H1 (cell line): Measurements from ENCODE around the gene TENT4A. TPM values are rescaled to one million over a fixed set of nuclear protein-coding genes. Genes with fewer than 3 reads are reported as not detected.

Experiments
- CTCF ChIA-PET: fragments of 300-600 bp; sonication (Branson Sonifier 250); formaldehyde crosslinking; loops from one replicate; lab custom pipeline; 2021; ENCODE audit not compliant: partially characterized antibody; lab: Charles Lee
- POLR2A ChIA-PET: fragments of 300-600 bp; sonication (Branson Sonifier 250); formaldehyde crosslinking; loops from one replicate; lab custom pipeline; 2021; ENCODE audit warnings: inconsistent platforms; ENCODE audit not compliant: partially characterized antibody; lab: Charles Lee
- DNase-seq, 2 experiments: peaks; one replicate each; pipeline versions ENCODE4 v3.0.0 to v3.0.0-alpha.2; 2010 to 2022; ENCODE audit warnings: low spot score in 2 of 2, low read depth in 1 of 2, mixed read lengths in 1 of 2
- FAIRE-seq: peaks from 2 replicates; lab custom pipeline; 2011; peaks lifted over from hg19 to GRCh38; lab: Jason Lieb, UNC
- H2AFZ ChIP-seq: 2 replicates; pipeline ENCODE4 v1.8.1; 2012; ENCODE audit warnings: low read length, inconsistent platforms
- H2AK5ac ChIP-seq: 2 replicates; pipeline ENCODE4 v1.6.1; 2013; ENCODE audit warnings: low read depth, low read length
- H2BK120ac ChIP-seq: replicated peaks from 2 replicates; pipeline ENCODE3; 2013; ENCODE audit warnings: low read depth, low read length, inconsistent platforms
- H2BK12ac ChIP-seq: 2 replicates; pipeline ENCODE4 v1.6.1; 2013; ENCODE audit warnings: low read depth, low read length
- H2BK15ac ChIP-seq: 2 replicates; pipeline ENCODE4 v1.6.1; 2013; ENCODE audit warnings: low read length
- H2BK20ac ChIP-seq: 2 replicates; pipeline ENCODE4 v1.6.1; 2013; ENCODE audit warnings: low read length
- H2BK5ac ChIP-seq: 2 replicates; pipeline ENCODE4 v1.6.1; 2013; ENCODE audit warnings: low read depth, low read length
- H3K14ac ChIP-seq: 2 replicates; pipeline ENCODE4 v1.6.1; 2013; ENCODE audit warnings: inconsistent platforms; ENCODE audit not compliant: insufficient read length
- H3K18ac ChIP-seq: 2 replicates; pipeline ENCODE4 v1.6.1; 2013; ENCODE audit warnings: low read length; ENCODE audit errors: extremely low read depth
- H3K23ac ChIP-seq: 2 replicates; pipeline ENCODE4 v1.6.1; 2013; ENCODE audit warnings: inconsistent platforms; ENCODE audit not compliant: insufficient read length
- H3K23me2 ChIP-seq: 2 replicates; pipeline ENCODE4 v1.6.1; 2013; ENCODE audit warnings: low read depth, low read length
- H3K27ac ChIP-seq: 2 replicates; pipeline ENCODE4 v1.6.1; 2011; ENCODE audit warnings: low read depth, low read length, inconsistent platforms
- H3K27me3 ChIP-seq, 4 experiments: replicated peaks in 1 of 4; 1 replicate in 1 of 4; 2 replicates in 3 of 4; pipeline versions ENCODE4 v1.6.1 to v1.8.1; 2011 to 2013; ENCODE audit warnings: low read length in 3 of 4, mild to moderate bottlenecking in 3 of 4, inconsistent platforms in 2 of 4, mixed read lengths in 2 of 4, moderate library complexity in 1 of 4; ENCODE audit not compliant: control insufficient read depth in 3 of 4, insufficient read depth in 3 of 4; ENCODE audit errors: extremely low read depth in 1 of 4
- H3K36me3 ChIP-seq, 4 experiments: 2 replicates each; pipeline versions ENCODE4 v1.6.1 to v1.8.1; 2011 to 2013; ENCODE audit warnings: mild to moderate bottlenecking in 4 of 4, low read length in 3 of 4, moderate library complexity in 2 of 4, control low read depth in 1 of 4, inconsistent platforms in 1 of 4; ENCODE audit not compliant: insufficient read depth in 4 of 4, control insufficient read depth in 2 of 4
- H3K4ac ChIP-seq: replicated peaks from 2 replicates; pipeline ENCODE3; 2013; ENCODE audit warnings: low read length, low read depth, mixed read lengths, inconsistent platforms; ENCODE audit not compliant: insufficient read length
- H3K4me1 ChIP-seq, 4 experiments: replicated peaks in 1 of 4; 1 replicate in 1 of 4; 2 replicates in 3 of 4; pipeline versions ENCODE4 v1.6.1 to v1.8.1; 2011 to 2013; ENCODE audit warnings: low read length in 3 of 4, inconsistent platforms in 2 of 4, mixed read lengths in 1 of 4; ENCODE audit not compliant: insufficient read depth in 4 of 4, control insufficient read depth in 3 of 4
- H3K4me2 ChIP-seq, 2 experiments: 2 replicates each; pipeline versions ENCODE4 v1.6.1 to v1.8.1; 2011 to 2013; ENCODE audit warnings: low read depth in 2 of 2, low read length in 2 of 2, control low read depth in 1 of 2, inconsistent platforms in 1 of 2, mild to moderate bottlenecking in 1 of 2; ENCODE audit not compliant: insufficient read depth in 1 of 2
- H3K4me3 ChIP-seq, 4 experiments: fragments of 200-600, 300-600 bp in 1 of 4; sonication (generic), shearing (Covaris generic), sonication (Bioruptor Twin) in 1 of 4; 2 replicates each; pipeline versions ENCODE4 v1.5.1 to v1.8.1; 2011 to 2016; ENCODE audit warnings: low read length in 4 of 4, low read depth in 3 of 4, control low read depth in 2 of 4, inconsistent platforms in 2 of 4, mild to moderate bottlenecking in 2 of 4, mixed read lengths in 1 of 4, moderate library complexity in 1 of 4; ENCODE audit not compliant: insufficient read depth in 2 of 4; ENCODE audit errors: extremely low read depth in 1 of 4
- H3K56ac ChIP-seq: replicated peaks from 2 replicates; pipeline ENCODE3; 2013; ENCODE audit warnings: low read depth, mild to moderate bottlenecking, mixed read lengths, low read length, inconsistent platforms; ENCODE audit not compliant: insufficient read length
- H3K79me1 ChIP-seq: 2 replicates; pipeline ENCODE4 v1.6.1; 2013; ENCODE audit warnings: low read depth, low read length, control low read depth
- H3K79me2 ChIP-seq, 2 experiments: 2 replicates each; pipeline versions ENCODE4 v1.6.1 to v1.8.1; 2012 to 2013; ENCODE audit warnings: low read length in 2 of 2, mild to moderate bottlenecking in 2 of 2, inconsistent platforms in 1 of 2; ENCODE audit not compliant: insufficient read depth in 2 of 2, control insufficient read depth in 1 of 2
- H3K9ac ChIP-seq, 4 experiments: replicated peaks in 1 of 4; 1 replicate in 1 of 4; 2 replicates in 3 of 4; pipeline versions ENCODE4 v1.6.1 to v1.8.1; 2011 to 2013; ENCODE audit warnings: low read depth in 3 of 4, low read length in 3 of 4, control low read depth in 2 of 4, mild to moderate bottlenecking in 2 of 4, moderate library complexity in 2 of 4, inconsistent platforms in 1 of 4; ENCODE audit errors: extremely low read depth in 1 of 4
- H3K9me3 ChIP-seq, 2 experiments: 2 replicates each; pipeline versions ENCODE4 v1.6.1 to v1.8.1; 2012 to 2013; ENCODE audit warnings: mild to moderate bottlenecking in 2 of 2, moderate library complexity in 2 of 2, control low read depth in 1 of 2, inconsistent platforms in 1 of 2, low read depth in 1 of 2, low read length in 1 of 2, mixed read lengths in 1 of 2; ENCODE audit not compliant: insufficient read depth in 2 of 2
- H4K20me1 ChIP-seq, 2 experiments: replicated peaks in 1 of 2; 2 replicates each; pipeline versions ENCODE3 to v1.8.1; 2011 to 2013; ENCODE audit warnings: inconsistent platforms in 2 of 2, low read length in 2 of 2, mild to moderate bottlenecking in 1 of 2; ENCODE audit not compliant: insufficient read depth in 2 of 2, control insufficient read depth in 1 of 2
- H4K5ac ChIP-seq: 2 replicates; pipeline ENCODE4 v1.6.1; 2013; ENCODE audit warnings: low read length, low read depth, mixed read lengths, inconsistent platforms; ENCODE audit not compliant: insufficient read length
- H4K8ac ChIP-seq: 2 replicates; pipeline ENCODE4 v1.8.0; 2013; ENCODE audit warnings: mild to moderate bottlenecking, moderate library complexity, low read length, inconsistent platforms; ENCODE audit not compliant: insufficient read depth; ENCODE audit errors: extremely low read depth
- H4K91ac ChIP-seq: replicated peaks from 2 replicates; pipeline ENCODE3; 2013; ENCODE audit warnings: low read length, mixed read lengths, inconsistent platforms; ENCODE audit not compliant: insufficient read length
- EP300 ChIP-seq, 2 experiments: IDR thresholded peaks; 1 replicate in 1 of 2; 2 replicates in 1 of 2; pipeline ENCODE4 v1.6.1; 2011 to 2012; ENCODE audit warnings: low read depth in 2 of 2, low read length in 2 of 2, mild to moderate bottlenecking in 2 of 2, borderline replicate concordance in 1 of 2, inconsistent platforms in 1 of 2, moderate library complexity in 1 of 2
- RFX5 ChIP-seq: IDR thresholded peaks from 2 replicates; pipeline ENCODE4 v1.6.1; 2011; ENCODE audit warnings: low read depth, low read length, improper control_type of control experiment, borderline replicate concordance
- WGBS, 2 experiments: shearing (Covaris generic) in 1 of 2; methylation state at CpG; one replicate each; pipeline versions ENCODE4 v1.1.6 to v1.1.7; 2013 to 2015; ENCODE audit warnings: low lambda C conversion rate in 2 of 2, mixed read lengths in 2 of 2, inconsistent platforms in 1 of 2, low coverage in 1 of 2, missing lambda C conversion rate in 1 of 2; ENCODE audit not compliant: insufficient replicate concordance in 2 of 2, insufficient coverage in 1 of 2, insufficient read length in 1 of 2; ENCODE audit errors: extremely low coverage in 1 of 2, missing lambda C conversion rate in 1 of 2; 5-methylcytosine and 5-hydroxymethylcytosine counted together
- polyA plus RNA-seq, 7 experiments: library from polyadenylated mRNA; depleted of rRNA in 3 of 7; stranded (reverse) in 5 of 7; unstranded in 2 of 7; fragments of >200 nt in 5 of 7; fragments of 200-250 nt in 2 of 7; gene quantifications; 1 replicate in 5 of 7; 2 replicates in 1 of 7; 4 replicates in 1 of 7; pipeline versions ENCODE4 v1.2.1 to v1.2.3, GENCODE V29; 2011 to 2013; ENCODE audit warnings: missing spikeins in 2 of 7, mixed read lengths in 2 of 7
- total RNA-seq: library from RNA; stranded (reverse); fragmentation: NEBNext Ultra II Directional; extraction: Animal tissue kit (Norgen Biotek cat#: 25700); gene quantifications from 2 replicates; pipeline ENCODE4 v1.2.1, GENCODE V29; 2021

The TENT4A gene
- total and polyA plus RNA-seq, 2 of the 8 experiments (the other 6 are each of a cell fraction or from before 2014, with no cell fraction given): 8.9 to 25.1 TPM

- ChIA-PET CTCF (interaction anchor here (0.6 to 2.2 kb wide), 15 partner anchors 9 to 1024 kb away, joined by 3 to 8 read pairs (median 4); no protein-coding TSS in a partner anchor), POLR2A (interaction anchor here (1.2 kb wide), 1 partner anchor 20 kb away, joined by 3 read pairs; no protein-coding TSS in a partner anchor)
- Histone ChIP-seq H3K4me1 (no peaks in the 10 kb centered on the region), H3K4me2 (no peak overlapping the region), H3K23ac (no peak overlapping the region), H4K20me1 (no peaks in the 10 kb centered on the region), H3K27ac (no peak overlapping the region), H2BK15ac (no peak overlapping the region), H4K5ac (no peak overlapping the region), H2AK5ac (no peak overlapping the region), H2AFZ (no peak overlapping the region), H4K8ac (no peak overlapping the region), H2BK12ac (no peak overlapping the region), H3K23me2 (peaks cover 4% of the 10 kb centered on the region; the same call in 1 of the 2 replicates), H3K18ac (no peak overlapping the region), H3K4ac (no peak overlapping the region), H3K79me2 (no peaks in the 10 kb centered on the region), H3K56ac (no peak overlapping the region), H3K14ac (no peak overlapping the region), H3K9me3 (no peaks in the 10 kb centered on the region), H3K9ac (no peak overlapping the region), H2BK20ac (no peak overlapping the region), H3K27me3 (no peaks in the 10 kb centered on the region), H3K79me1 (no peaks in the 10 kb centered on the region), H3K4me3 (no peak overlapping the region), H4K91ac (no peak overlapping the region), H3K36me3 (no peaks in the 10 kb centered on the region), H2BK120ac (no peak overlapping the region), H2BK5ac (no peak overlapping the region)
- no peak for DNase-seq
- WGBS, 2 experiments: 90% methylated on average over 14 of the region's 14 CpGs; no CpG with 5 or more reads in 1 of the 2 experiments
- no peak for TF ChIP-seq EP300 (IDR thresholded peaks at IDR 0.05; ENCODE audit: borderline replicate concordance in 1 of 2, low read depth in 2 of 2, low read length in 2 of 2)
- no peak for TF ChIP-seq RFX5
- FAIRE-seq: no peak
Observed at GRCh38 chr5:6792911-6793471, 79.8 kb downstream of the TENT4A start.
